GM12864 (cell line): ENCODE data around the gene OR2G2.

Source experiments
- DNase-seq: peaks from one replicate; pipeline ENCODE4 v3.0.0-alpha.2; 2011; ENCODE audit warnings: low read depth
- H3K4me3 ChIP-seq: 2 replicates; pipeline ENCODE4 v1.5.1; 2011; ENCODE audit warnings: mild to moderate bottlenecking, low read depth, low read length, control low read depth
- CTCF ChIP-seq: IDR thresholded peaks from 2 replicates; pipeline ENCODE4 v1.5.1; 2011; ENCODE audit warnings: low read depth, mild to moderate bottlenecking, moderate library complexity, low read length, control low read depth, inconsistent platforms; ENCODE audit errors: missing control alignments

Gene OR2G2

DNA sequence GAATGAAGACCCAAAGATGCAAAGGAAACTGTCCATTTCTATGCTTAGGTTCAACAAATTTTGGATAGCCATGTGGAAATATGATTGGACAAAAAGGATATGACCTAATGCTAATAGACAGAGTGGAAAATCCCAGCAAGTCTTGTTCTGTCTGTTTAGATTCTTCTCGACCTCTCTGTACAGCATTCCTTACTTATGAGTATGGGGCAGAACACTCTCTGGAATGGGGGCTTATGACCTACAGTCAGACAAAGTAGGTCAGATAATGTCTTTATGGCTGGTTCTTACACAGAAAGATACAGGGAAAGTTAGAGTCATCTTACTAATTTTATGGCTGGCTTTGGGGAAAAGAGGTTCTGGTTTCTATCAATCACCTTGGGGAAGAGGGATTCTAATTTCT, 36.4 kb upstream of the OR2G2 start:
- TF ChIP-seq CTCF, result no peak
- no peak overlapping the region for H3K4me3 ChIP-seq
- no peak for DNase-seq

- DNase-seq, result no peak
- no peak overlapping the region for H3K4me3 ChIP-seq
- TF ChIP-seq CTCF, result no peak
These were observed 35.9 kb upstream of the OR2G2 start for GRCh38 chr1:247552231-247552630.

DNA sequence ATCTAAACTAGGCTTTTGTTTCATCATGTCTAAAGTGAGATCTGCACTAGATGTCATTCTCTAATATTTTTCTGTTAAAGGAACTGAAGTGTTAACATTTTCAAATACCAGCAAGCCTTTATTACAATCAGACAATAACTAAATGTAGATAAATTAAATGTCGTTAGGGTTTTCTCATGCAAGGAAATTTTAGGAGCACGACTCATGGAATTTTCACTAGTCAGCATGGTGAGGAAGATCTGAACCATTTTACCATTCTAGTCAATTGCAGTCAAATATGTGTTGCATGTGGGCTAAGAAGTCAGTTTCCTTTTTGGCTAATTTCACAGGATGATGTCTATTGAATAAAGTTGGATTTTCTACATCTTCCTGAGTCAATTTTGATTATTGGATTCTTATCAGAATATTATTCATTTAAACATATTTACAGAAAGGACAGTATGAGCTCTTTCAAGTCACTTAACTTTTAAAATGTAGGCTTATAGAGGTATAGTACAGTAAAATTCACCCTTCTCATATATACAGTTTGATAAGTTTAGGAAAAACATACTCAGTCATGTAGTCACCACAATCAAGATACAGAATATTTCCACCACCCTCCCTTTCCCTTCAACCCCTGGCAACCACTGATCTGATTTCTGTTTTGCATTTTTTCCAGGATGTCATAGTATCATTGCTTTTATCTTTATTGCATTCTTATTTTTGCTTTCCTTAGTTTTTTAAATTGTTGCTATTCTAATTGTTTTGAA, 30.1 kb upstream of the OR2G2 start:
- DNase-seq, result no peak
- no peak overlapping the region for H3K4me3 ChIP-seq
- no peak for TF ChIP-seq CTCF

DNA sequence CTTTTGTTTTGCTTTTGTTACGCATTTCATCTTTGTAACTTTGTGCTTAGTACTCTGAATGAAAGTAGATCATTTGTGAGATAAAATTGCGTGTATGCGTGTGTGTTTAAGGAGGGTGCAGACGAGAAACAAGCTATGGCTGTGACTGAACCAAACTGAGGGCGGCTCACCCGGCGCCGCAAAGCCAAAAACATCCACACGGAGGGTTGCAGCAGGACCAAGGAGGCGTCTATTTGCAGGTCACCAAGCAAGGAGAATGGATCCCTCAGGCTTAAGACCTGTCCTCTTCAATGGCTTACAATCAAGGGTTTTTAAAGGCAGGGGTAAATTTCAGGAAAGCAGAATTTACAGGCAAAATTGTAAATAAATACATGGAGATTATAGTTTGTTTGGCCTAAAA, 26.4 kb upstream of the OR2G2 start:
- DNase-seq, result no peak
- H3K4me3 ChIP-seq, result no peak overlapping the region
- TF ChIP-seq CTCF, result no peak

GRCh38 chr1:247562198-247562597, 26.0 kb upstream of the OR2G2 start:
- DNase-seq, result no peak
- no peak overlapping the region for H3K4me3 ChIP-seq
- TF ChIP-seq CTCF, result no peak

- no peak for TF ChIP-seq CTCF
- DNase-seq, result no peak
- H3K4me3 ChIP-seq, result no peak overlapping the region
These were observed 13.9 kb upstream of the OR2G2 start for GRCh38 chr1:247574236-247574635.

DNA sequence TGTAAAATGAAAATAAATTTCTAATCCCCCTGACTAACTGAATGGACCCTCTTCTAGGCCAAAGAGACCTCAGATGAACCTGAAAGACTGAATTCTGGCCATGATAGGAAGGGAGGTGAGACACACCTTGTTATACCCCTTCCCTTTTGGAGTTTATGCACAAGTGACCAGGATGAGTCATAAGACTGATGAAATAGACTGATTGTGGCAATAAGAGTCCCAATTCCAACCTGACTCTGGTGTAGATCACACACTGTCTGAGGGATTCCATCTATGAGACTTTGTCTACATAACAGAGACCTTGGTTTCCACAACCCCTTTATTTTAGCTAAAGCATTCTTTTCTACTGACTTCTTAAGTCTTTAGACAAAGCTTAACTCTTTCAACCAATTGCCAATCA, 13.5 kb upstream of the OR2G2 start:
- DNase-seq, result no peak
- TF ChIP-seq CTCF, result no peak
- no peak overlapping the region for H3K4me3 ChIP-seq
